ENCODE measurements around the gene YBX1. TPM values are rescaled to one million over a fixed set of nuclear protein-coding genes. Genes with fewer than 3 reads are reported as not detected.

The YBX1 gene
- total RNA-seq, 1 donor from 2014 or later: 356 TPM

GRCh38 chr1:42733415-42734200 is 51.4 kb downstream of the YBX1 start:
- no peaks in the 10 kb centered on the region for H3K9me3 ChIP-seq
- no peaks in the 10 kb centered on the region for H3K4me1 ChIP-seq
- H3K4me3 ChIP-seq: no peak overlapping the region
- intact Hi-C loops (cut with DNase I): no loop called here
- no peaks in the 10 kb centered on the region for H3K36me3 ChIP-seq
- no peak overlapping the region for H3K27ac ChIP-seq
- TF ChIP-seq CTCF (IDR thresholded peaks at IDR 0.05): no peak
- no peaks in the 10 kb centered on the region for H3K27me3 ChIP-seq
- DNase-seq (ENCODE audit: low spot score in 2 of 2): no peak

GRCh38 chr1:42734201-42735035 is 52.2 kb downstream of the YBX1 start:
- Histone ChIP-seq H3K4me3 (no peak overlapping the region), H3K27ac (no peak overlapping the region), H3K27me3 (no peaks in the 10 kb centered on the region), H3K9me3 (no peaks in the 10 kb centered on the region), H3K4me1 (no peaks in the 10 kb centered on the region), H3K36me3 (no peaks in the 10 kb centered on the region)
- no peak for TF ChIP-seq CTCF (IDR thresholded peaks at IDR 0.05)
- intact Hi-C loops (cut with DNase I): no loop called here
- no peak for DNase-seq (ENCODE audit: low spot score in 2 of 2)

- intact Hi-C loops (cut with DNase I): no loop called here
- no peak for TF ChIP-seq CTCF (IDR thresholded peaks at IDR 0.05)
- H3K36me3 ChIP-seq: no peaks in the 10 kb centered on the region
- H3K9me3 ChIP-seq: no peaks in the 10 kb centered on the region
- no peaks in the 10 kb centered on the region for H3K27me3 ChIP-seq
- H3K4me1 ChIP-seq: no peaks in the 10 kb centered on the region
- H3K4me3 ChIP-seq: no peak overlapping the region
- H3K27ac ChIP-seq: no peak overlapping the region
- DNase-seq (ENCODE audit: low spot score in 2 of 2): no peak
Measured at GRCh38 chr1:42735056-42735455, 52.8 kb downstream of the YBX1 start.

GRCh38 chr1:42735477-42736105 is 53.4 kb downstream of the YBX1 start:
- Histone ChIP-seq H3K9me3 (no peaks in the 10 kb centered on the region), H3K36me3 (no peaks in the 10 kb centered on the region), H3K4me1 (no peaks in the 10 kb centered on the region), H3K4me3 (no peak overlapping the region), H3K27me3 (no peaks in the 10 kb centered on the region), H3K27ac (no peak overlapping the region)
- no peak for DNase-seq (ENCODE audit: low spot score in 2 of 2)
- intact Hi-C loops (cut with DNase I): no loop called here
- no peak for TF ChIP-seq CTCF (IDR thresholded peaks at IDR 0.05)

GRCh38 chr1:42736152-42736551 is 53.9 kb downstream of the YBX1 start:
- no peaks in the 10 kb centered on the region for H3K9me3 ChIP-seq
- no peak for DNase-seq (ENCODE audit: low spot score in 2 of 2)
- H3K4me1 ChIP-seq: no peaks in the 10 kb centered on the region
- H3K4me3 ChIP-seq: no peak overlapping the region
- H3K36me3 ChIP-seq: no peaks in the 10 kb centered on the region
- no peak for TF ChIP-seq CTCF (IDR thresholded peaks at IDR 0.05)
- H3K27ac ChIP-seq: no peak overlapping the region
- H3K27me3 ChIP-seq: no peaks in the 10 kb centered on the region
- intact Hi-C loops (cut with DNase I): no loop called here

All from ascending aorta (tissue), 2 donors.